Ovary (tissue), 3 donors: Measurements from ENCODE around the gene RASSF8.

ENCODE experiments used
- POLR2A ChIP-seq: fragments of 450-650 bp; IDR thresholded peaks from one replicate; pipeline ENCODE4 v1.6.1; 2017; ENCODE audit warnings: antibody characterized with exemption, mild to moderate bottlenecking, moderate library complexity
- TF ChIP-seq, protein P1 (sequence below), 3 donors: fragments of 450-650 bp in 2 of 3; fragments of 200-600 bp in 1 of 3; IDR thresholded peaks; one replicate each; pipeline versions ENCODE4 v1.5.1 to v1.8.0; 2016 to 2022; ENCODE audit warnings: antibody characterized with exemption in 3 of 3, mild to moderate bottlenecking in 1 of 3
- donor health status: DM: no; HTN: no; CAD: no.

DNA sequence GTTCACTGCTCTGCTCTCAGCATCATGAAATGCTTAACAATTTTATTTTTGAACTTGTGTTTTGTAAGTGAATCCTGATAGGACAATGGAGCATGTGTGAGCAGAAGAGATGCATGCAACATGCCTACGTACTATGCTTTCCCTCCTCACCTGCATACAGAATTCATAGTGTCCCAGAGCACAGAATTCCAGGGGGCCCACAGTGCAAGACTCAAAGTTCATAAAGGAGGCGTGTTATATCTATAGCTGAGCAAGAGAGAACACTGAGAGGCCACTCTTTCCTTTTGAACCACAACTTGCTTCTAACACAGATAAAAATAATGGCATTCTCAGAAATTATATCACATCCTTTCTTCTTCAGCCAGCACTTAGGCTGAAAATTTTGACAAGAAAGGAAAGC is 137.6 kb downstream of the RASSF8 start:
- TF ChIP-seq, protein P1, sequence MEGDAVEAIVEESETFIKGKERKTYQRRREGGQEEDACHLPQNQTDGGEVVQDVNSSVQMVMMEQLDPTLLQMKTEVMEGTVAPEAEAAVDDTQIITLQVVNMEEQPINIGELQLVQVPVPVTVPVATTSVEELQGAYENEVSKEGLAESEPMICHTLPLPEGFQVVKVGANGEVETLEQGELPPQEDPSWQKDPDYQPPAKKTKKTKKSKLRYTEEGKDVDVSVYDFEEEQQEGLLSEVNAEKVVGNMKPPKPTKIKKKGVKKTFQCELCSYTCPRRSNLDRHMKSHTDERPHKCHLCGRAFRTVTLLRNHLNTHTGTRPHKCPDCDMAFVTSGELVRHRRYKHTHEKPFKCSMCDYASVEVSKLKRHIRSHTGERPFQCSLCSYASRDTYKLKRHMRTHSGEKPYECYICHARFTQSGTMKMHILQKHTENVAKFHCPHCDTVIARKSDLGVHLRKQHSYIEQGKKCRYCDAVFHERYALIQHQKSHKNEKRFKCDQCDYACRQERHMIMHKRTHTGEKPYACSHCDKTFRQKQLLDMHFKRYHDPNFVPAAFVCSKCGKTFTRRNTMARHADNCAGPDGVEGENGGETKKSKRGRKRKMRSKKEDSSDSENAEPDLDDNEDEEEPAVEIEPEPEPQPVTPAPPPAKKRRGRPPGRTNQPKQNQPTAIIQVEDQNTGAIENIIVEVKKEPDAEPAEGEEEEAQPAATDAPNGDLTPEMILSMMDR (IDR thresholded peaks at IDR 0.05): no peak
- TF ChIP-seq POLR2A: no peak
